GM19239 (cell line): Measurements from ENCODE around the gene UGT1A4.
"Not testable (repeated sequence)": the region's sequence is repeated elsewhere in the genome, so short reads cannot be mapped to it uniquely, and the experiment has no call there.

ENCODE experiments used
- DNase-seq: peaks from one replicate; pipeline ENCODE4 v3.0.0; 2011; ENCODE audit warnings: low spot score; ENCODE audit not compliant: insufficient read length
- FAIRE-seq: peaks from 2 replicates; lab custom pipeline; 2011; peaks lifted over from hg19 to GRCh38; lab: Jason Lieb, UNC

The UGT1A4 gene

GRCh38 chr2:233698740-233699139 is 19.8 kb upstream of the UGT1A4 start:
- FAIRE-seq: no peak

DNA sequence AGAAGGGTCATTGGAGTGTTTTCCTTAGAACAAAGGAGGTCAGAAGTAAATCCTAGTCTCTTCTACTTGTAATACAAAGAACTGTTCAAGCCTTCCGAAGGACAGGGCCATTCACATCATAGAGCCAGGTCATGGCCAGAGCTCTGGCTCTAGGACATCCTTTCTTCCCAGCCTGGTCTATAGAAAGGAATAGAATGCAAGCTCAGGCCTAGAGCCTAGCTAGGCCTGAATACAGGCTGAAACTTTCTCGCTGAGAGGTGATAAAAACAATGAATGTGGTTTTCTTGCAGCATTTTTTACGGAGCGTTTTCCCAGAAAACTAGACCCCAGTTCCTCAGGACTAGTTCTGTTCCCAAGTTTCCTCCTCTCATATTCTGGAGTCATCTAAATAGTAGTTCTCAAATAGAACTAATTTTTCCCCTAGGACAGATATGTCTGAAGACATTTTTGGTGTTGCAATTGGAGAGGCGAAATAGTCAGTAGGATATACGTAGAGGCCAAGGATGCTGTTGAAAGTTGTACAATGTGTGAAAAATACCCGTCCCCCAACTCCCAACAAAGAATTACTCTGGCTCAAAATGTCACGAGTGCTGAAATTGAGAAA is 19.0 kb upstream of the UGT1A4 start:
- no peak for FAIRE-seq
- no peak for DNase-seq

More at GRCh38 chr2:233698740-233699139, 19.8 kb upstream of the UGT1A4 start:
- DNase-seq: no peak

GRCh38 chr2:233700028-233700635 is 18.4 kb upstream of the UGT1A4 start:
- no peak for DNase-seq

DNA sequence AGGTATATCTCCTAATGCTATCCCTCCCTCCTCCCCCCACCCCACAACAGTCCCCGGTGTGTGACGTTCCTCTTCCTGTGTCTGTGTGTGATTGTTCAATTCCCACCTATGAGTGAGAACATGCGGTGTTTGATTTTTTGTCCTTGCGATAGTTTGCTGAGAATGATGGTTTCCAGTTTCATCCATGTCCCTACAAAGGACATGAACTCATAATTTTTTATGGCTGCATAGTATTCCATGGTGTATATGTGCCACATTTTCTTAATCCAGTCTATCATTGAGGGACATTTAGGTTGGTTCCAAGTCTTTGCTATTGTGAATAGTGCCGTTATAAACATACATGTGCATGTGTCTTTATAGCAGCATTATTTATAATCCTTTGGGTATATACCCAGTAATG is 17.7 kb upstream of the UGT1A4 start:
- DNase-seq, FAIRE-seq: not testable (repeated sequence)

More at GRCh38 chr2:233700028-233700635, 18.4 kb upstream of the UGT1A4 start:
- no peak for FAIRE-seq

- FAIRE-seq (no peak), DNase-seq (no peak)
These were observed 16.3 kb upstream of the UGT1A4 start for GRCh38 chr2:233702238-233702637.

- no peak for DNase-seq
- FAIRE-seq: no peak
These were observed 12.5 kb upstream of the UGT1A4 start for GRCh38 chr2:233705911-233706506.

- FAIRE-seq: no peak
- no peak for DNase-seq
These were observed 11.8 kb upstream of the UGT1A4 start for GRCh38 chr2:233706720-233707119.

DNA sequence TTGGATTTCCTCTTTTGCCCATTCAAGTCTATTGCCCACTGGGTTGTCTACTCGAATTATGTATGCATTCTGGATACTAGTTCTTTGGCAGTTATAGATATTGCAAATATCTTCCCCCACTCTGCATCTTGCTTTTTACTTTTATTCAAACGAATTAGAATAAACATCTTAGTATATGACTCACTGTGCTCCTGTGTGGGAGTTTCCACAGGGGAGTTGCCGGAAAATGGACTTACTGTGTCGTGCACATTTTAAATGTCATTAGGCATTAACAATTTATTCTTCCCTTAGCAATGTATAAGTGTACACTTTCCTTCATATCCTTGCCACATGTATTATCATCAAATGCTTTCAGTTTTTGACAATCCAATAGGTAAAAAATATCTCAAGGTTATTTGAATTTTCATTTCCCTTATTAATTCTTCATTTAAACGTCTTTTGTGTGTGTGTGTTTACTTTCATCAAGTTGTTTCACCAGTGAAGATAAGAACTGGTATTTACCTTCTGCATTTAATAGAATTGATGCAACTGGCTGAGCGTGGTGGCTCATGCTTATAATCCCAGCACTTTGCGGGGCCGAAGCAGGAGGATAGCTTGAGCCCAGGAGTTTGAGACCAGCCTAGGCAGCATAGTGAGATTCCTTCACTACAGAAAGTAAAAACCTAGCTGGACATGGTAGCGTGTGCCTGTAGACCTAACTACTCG is 10.4 kb upstream of the UGT1A4 start:
- no peak for DNase-seq
- no peak for FAIRE-seq

DNA sequence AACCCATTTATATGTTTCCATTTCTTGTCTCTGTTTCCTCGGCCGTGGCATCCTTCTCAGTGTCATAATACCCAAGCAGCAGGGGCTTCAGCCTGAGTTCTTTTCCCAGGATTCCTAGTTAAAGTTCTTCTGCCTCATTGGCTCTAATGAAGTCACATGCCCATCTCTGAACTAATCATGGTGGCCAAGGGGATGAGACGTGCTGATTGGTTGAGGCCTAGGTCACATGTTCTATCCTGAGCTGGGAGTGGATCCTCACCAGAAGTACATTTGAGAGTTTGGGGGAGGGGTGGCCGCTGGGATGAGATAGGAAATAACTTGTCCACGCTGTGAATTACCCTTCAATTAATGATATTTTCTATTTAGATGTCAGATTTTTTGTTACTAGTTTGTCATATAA is 9.6 kb upstream of the UGT1A4 start:
- FAIRE-seq (no peak), DNase-seq (no peak)

DNA sequence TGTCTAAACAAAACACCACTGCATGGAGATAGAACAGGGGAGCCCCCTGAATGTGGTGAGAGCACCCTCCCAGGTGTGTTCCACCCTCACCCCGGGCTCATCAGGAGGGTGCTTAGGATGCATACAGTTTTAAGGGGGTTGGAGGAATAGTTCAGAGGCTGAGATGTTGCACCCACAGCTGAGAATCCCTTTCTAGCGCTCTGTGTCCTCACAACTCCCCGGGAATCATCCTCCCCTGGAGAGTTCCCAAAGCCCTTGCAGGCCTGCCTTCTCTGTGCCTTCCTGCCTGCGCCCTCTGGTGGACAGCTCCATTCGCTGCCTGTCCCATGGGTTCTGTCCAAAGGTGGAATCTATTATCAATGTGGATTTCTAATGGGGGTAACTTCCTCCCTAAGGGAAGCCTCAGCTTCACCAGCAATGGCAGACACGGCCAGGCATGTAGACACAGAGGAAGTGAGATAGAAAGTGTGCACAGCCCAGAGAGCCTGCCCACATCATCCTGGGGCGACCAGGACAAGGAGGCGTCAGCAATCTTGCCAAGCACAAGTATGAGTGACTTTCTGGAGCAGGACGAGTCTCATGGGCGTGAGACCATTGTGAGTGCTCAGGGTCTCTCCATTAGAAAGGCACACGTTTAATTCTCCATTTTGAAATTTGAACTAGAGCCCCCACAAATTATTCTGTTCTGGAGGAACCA is 7.1 kb upstream of the UGT1A4 start:
- peak; percentile 84 for FAIRE-seq
- peak; percentile 34 for DNase-seq

GRCh38 chr2:233712611-233713261 is 5.8 kb upstream of the UGT1A4 start, which contains the start of gene UGT1A5:
Gene UGT1A5 (plus strand): TSS chr2:233712907. CDS start chr2:233712992, 85 bp downstream.
- no peak for DNase-seq
- no peak for FAIRE-seq

DNA sequence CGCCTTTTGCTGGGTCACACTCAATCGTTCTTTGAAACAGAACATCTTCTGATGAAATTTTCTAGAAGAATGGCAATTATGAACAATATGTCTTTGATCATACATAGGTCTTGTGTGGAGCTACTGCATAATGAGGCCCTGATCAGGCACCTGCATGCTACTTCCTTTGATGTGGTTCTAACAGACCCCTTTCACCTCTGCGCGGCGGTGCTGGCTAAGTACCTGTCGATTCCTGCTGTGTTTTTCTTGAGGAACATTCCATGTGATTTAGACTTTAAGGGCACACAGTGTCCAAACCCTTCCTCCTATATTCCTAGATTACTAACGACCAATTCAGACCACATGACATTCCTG is 5.3 kb upstream of the UGT1A4 start:
- FAIRE-seq (no peak), DNase-seq (no peak)

DNA sequence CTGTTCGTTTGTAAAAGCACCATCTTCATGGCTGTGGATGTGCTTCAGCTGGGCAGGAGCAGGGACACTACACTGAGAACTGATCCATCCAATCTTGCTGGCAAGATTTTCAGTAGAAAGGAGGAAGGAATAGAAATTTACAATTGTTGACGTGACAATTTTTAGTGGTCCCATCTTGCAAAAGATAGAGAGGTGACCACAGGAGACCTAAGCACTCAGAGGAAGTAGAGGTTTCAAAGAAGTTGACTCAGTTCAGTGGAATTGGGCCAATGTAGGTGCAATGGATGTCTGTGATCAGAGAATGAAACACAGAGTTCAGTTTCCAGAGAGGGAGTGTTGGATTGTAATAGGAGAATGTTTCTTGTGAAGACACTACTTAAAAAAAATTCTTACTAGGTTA is 4.4 kb upstream of the UGT1A4 start:
- FAIRE-seq: no peak
- DNase-seq: no peak

DNA sequence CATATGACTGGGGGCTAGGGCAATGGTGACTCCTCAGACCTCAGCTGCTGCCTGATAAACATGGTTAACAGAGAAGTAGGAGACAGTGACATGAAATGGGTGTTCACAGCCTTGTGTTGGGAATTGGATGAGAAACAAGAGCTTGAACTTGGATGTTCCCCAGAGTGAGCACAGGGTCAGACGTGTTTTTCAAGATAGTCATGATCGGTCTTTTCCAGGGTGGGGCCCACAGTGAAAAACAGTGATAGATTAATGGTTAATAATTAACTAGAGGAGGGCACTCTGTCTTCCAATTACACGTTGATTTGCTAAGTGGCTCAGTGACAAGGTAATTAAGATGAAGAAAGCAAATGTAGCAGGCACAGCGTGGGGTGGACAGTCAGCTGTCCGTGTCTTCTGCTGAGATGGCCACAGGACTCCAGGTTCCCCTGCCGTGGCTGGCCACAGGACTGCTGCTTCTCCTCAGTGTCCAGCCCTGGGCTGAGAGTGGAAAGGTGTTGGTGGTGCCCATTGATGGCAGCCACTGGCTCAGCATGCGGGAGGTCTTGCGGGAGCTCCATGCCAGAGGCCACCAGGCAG is 10.3 kb downstream of the UGT1A4 start, which contains the start of gene UGT1A3:
UGT1A3 (plus strand) TSS at position 320 of the 579 bp plus-strand sequence; CDS start at position 405, 85 bp downstream.
- no peak for FAIRE-seq
- no peak for DNase-seq

- FAIRE-seq, DNase-seq: not testable (repeated sequence)
These were observed 18.5 kb downstream of the UGT1A4 start for GRCh38 chr2:233736868-233737653.

DNA sequence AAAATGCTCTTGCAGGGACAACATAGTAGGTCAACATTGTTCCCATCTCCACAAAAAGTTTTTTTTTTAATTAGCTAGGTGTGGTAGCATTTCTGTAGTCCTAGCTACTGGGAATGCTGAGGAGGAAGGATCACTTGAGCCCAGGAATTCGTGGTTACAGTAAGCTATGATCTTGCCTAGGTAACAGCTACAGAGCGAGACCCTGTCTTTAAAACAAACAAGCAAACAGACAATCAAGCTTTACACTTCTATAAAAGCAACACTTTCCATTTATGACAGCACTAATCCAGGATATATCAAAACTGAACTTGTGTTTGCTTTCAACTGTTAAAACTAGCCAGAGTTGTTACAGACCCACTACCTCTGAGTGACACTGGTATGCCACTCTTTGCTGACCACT is 22.3 kb downstream of the UGT1A4 start:
- DNase-seq: no peak
- no peak for FAIRE-seq

DNA sequence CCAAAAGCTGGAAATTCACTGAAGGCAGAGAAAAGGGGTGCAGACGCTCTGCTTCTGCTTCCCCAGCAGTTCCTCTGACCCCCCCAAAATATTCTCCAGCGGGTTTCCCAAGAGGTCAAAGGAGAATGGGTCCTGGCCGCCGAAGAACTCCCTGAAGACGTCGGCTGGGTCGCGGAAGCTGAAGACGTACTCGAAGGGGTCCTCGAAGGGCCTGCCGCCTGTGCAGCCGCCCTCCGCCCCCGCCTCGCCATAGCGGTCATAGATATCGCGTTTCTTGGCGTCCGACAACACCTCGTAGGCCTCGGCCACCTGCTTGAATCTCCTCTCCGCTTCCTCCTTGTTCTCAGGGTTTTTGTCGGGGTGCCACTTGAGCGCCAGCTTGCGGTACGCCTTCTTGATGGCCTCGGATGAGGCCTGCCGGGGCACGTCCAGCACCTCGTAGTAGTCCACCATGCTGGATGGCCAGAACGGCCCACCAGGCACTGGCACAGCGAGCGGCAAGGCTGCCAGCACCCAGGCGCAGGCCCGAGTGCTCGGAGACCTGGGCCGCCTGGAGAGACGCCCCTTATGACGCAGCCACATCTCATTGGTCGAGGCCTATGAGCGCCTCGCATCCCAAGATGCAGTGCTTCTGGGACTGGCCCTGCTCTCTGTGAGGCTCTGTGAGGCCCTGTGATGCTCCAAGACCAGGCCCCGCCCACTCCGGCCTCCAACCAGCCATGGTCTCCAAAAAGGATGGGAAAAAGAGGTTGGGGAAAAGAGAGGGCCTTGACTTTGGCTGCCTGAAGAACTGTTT is 25.1 kb downstream of the UGT1A4 start:
- no peak for FAIRE-seq
- no peak for DNase-seq
